MM.1S (cell line): Measurements from ENCODE around the gene TPM4.

Source experiments
- DNase-seq: peaks from one replicate; pipeline ENCODE4 v3.0.0-alpha.2; 2015
- H2AFZ ChIP-seq: fragments of 300-600 bp; sonication (generic); 2 replicates; pipeline ENCODE4 v1.6.0; 2016; ENCODE audit warnings: antibody characterized with exemption, low read length
- H3F3A ChIP-seq: fragments of 300-600 bp; sonication (generic); 2 replicates; pipeline ENCODE4 v1.6.1; 2016; ENCODE audit warnings: mild to moderate bottlenecking, antibody characterized with exemption, low read length, moderate library complexity, mixed read lengths; ENCODE audit not compliant: insufficient read depth
- H3K27ac ChIP-seq: fragments of 300-600 bp; sonication (generic); 2 replicates; pipeline ENCODE4 v1.5.1; 2016; ENCODE audit warnings: mild to moderate bottlenecking, low read length
- H3K27me3 ChIP-seq: fragments of 300-600 bp; sonication (generic); replicated peaks from 2 replicates; pipeline ENCODE4 v1.6.0; 2016; ENCODE audit warnings: low read length; ENCODE audit not compliant: insufficient read depth
- H3K36me3 ChIP-seq: fragments of 300-600 bp; sonication (generic); replicated peaks from 2 replicates; pipeline ENCODE4 v1.6.1; 2016; ENCODE audit warnings: mild to moderate bottlenecking, low read length, mixed read lengths; ENCODE audit not compliant: insufficient read depth
- H3K4me1 ChIP-seq: fragments of 300-600 bp; sonication (generic); 2 replicates; pipeline ENCODE4 v1.6.1; 2016; ENCODE audit warnings: low read length, mixed read lengths
- H3K4me2 ChIP-seq: fragments of 300-600 bp; sonication (generic); 2 replicates; pipeline ENCODE4 v1.6.0; 2016; ENCODE audit warnings: low read depth, low read length
- H3K4me3 ChIP-seq: fragments of 300-600 bp; sonication (generic); 2 replicates; pipeline ENCODE4 v1.5.1; 2016; ENCODE audit warnings: low read length, mixed read lengths
- H3K79me2 ChIP-seq: fragments of 300-600 bp; sonication (generic); 2 replicates; pipeline ENCODE4 v1.6.1; 2016; ENCODE audit warnings: mixed run types, low read length, mixed read lengths
- H3K9ac ChIP-seq: fragments of 300-600 bp; sonication (generic); 2 replicates; pipeline ENCODE4 v1.6.1; 2016; ENCODE audit warnings: low read length, mixed read lengths
- H3K9me2 ChIP-seq: fragments of 300-600 bp; sonication (generic); replicated peaks from 2 replicates; pipeline ENCODE4 v1.6.1; 2016; ENCODE audit warnings: mild to moderate bottlenecking, low read length, mixed read lengths; ENCODE audit not compliant: insufficient read depth
- H3K9me3 ChIP-seq: fragments of 300-600 bp; sonication (generic); replicated peaks from 2 replicates; pipeline ENCODE4 v1.6.1; 2016; ENCODE audit warnings: mild to moderate bottlenecking, low read length, mixed read lengths; ENCODE audit not compliant: insufficient read depth
- H4K20me1 ChIP-seq: fragments of 300-600 bp; sonication (generic); 2 replicates; pipeline ENCODE4 v1.6.1; 2016; ENCODE audit warnings: mild to moderate bottlenecking, low read length, moderate library complexity, mixed read lengths; ENCODE audit not compliant: insufficient read depth
- CTCF ChIP-seq: fragments of 300-600 bp; sonication (generic); IDR thresholded peaks from 2 replicates; pipeline ENCODE4 v1.5.1; 2016; ENCODE audit warnings: antibody characterized with exemption, low read length, mixed read lengths
- EZH2 ChIP-seq: fragments of 300-600 bp; sonication (generic); optimal IDR thresholded peaks from 2 replicates; pipeline ENCODE3; 2017; ENCODE audit warnings: low read depth, mild to moderate bottlenecking, antibody characterized with exemption, low read length, mixed read lengths
- EZH2phosphoT487 ChIP-seq: fragments of 300-600 bp; sonication (generic); IDR thresholded peaks from 2 replicates; pipeline ENCODE4 v1.6.1; 2018; ENCODE audit warnings: antibody characterized with exemption, low read length

TPM4 gene

GRCh38 chr19:16043156-16043757 lies 33.0 kb upstream of the TPM4 start:
- Histone ChIP-seq H4K20me1 (no peaks in the 10 kb centered on the region), H3K4me2 (no peak overlapping the region), H3K9me2 (no peaks in the 10 kb centered on the region), H3K9ac (no peak overlapping the region), H3K4me1 (no peaks in the 10 kb centered on the region), H3K4me3 (no peak overlapping the region), H3F3A (no peaks in the 10 kb centered on the region), H3K27ac (no peak overlapping the region), H3K27me3 (peaks cover 7% of the 10 kb centered on the region), H3K9me3 (no peaks in the 10 kb centered on the region), H3K79me2 (no peaks in the 10 kb centered on the region), H3K36me3 (no peaks in the 10 kb centered on the region), H2AFZ (no peak overlapping the region)
- TF ChIP-seq EZH2phosphoT487: no peak
- no peak for TF ChIP-seq CTCF
- no peak for TF ChIP-seq EZH2
- no peak for DNase-seq

- no peaks in the 10 kb centered on the region for H3K27me3 ChIP-seq
- no peak for DNase-seq
- H3F3A ChIP-seq: no peaks in the 10 kb centered on the region
- H3K27ac ChIP-seq: no peak overlapping the region
- H3K36me3 ChIP-seq: no peaks in the 10 kb centered on the region
- no peak overlapping the region for H2AFZ ChIP-seq
- H3K9me2 ChIP-seq: no peaks in the 10 kb centered on the region
- H3K9me3 ChIP-seq: no peaks in the 10 kb centered on the region
- TF ChIP-seq EZH2 (no peak), EZH2phosphoT487 (no peak), CTCF (no peak)
- no peaks in the 10 kb centered on the region for H3K4me1 ChIP-seq
- no peak overlapping the region for H3K9ac ChIP-seq
- H4K20me1 ChIP-seq: no peaks in the 10 kb centered on the region
- no peaks in the 10 kb centered on the region for H3K79me2 ChIP-seq
- H3K4me2 ChIP-seq: no peak overlapping the region
- no peak overlapping the region for H3K4me3 ChIP-seq
Measured at GRCh38 chr19:16044746-16045145, 31.5 kb upstream of the TPM4 start.

- Histone ChIP-seq H3F3A (no peaks in the 10 kb centered on the region), H3K27ac (no peak overlapping the region), H3K27me3 (0 out of 2 replicates have a peak, but pooled peaks cover 3% of the 10 kb centered on the region), H4K20me1 (no peaks in the 10 kb centered on the region), H2AFZ (no peak overlapping the region), H3K9me3 (no peaks in the 10 kb centered on the region), H3K9me2 (no peaks in the 10 kb centered on the region), H3K9ac (no peak overlapping the region), H3K4me1 (no peaks in the 10 kb centered on the region), H3K4me3 (no peak overlapping the region), H3K36me3 (no peaks in the 10 kb centered on the region), H3K79me2 (no peaks in the 10 kb centered on the region), H3K4me2 (no peak overlapping the region)
- DNase-seq: no peak
- no peak for TF ChIP-seq EZH2phosphoT487
- TF ChIP-seq EZH2: no peak
- no peak for TF ChIP-seq CTCF
Measured at GRCh38 chr19:16045171-16045570, 31.1 kb upstream of the TPM4 start.
